ENCODE data around the gene PCNT. TPM values are rescaled to one million over a fixed set of nuclear protein-coding genes. Genes with fewer than 3 reads are reported as not detected.

The PCNT gene
- total RNA-seq, 2 donors from 2014 or later, result 15.1 to 32.5 TPM

DNA sequence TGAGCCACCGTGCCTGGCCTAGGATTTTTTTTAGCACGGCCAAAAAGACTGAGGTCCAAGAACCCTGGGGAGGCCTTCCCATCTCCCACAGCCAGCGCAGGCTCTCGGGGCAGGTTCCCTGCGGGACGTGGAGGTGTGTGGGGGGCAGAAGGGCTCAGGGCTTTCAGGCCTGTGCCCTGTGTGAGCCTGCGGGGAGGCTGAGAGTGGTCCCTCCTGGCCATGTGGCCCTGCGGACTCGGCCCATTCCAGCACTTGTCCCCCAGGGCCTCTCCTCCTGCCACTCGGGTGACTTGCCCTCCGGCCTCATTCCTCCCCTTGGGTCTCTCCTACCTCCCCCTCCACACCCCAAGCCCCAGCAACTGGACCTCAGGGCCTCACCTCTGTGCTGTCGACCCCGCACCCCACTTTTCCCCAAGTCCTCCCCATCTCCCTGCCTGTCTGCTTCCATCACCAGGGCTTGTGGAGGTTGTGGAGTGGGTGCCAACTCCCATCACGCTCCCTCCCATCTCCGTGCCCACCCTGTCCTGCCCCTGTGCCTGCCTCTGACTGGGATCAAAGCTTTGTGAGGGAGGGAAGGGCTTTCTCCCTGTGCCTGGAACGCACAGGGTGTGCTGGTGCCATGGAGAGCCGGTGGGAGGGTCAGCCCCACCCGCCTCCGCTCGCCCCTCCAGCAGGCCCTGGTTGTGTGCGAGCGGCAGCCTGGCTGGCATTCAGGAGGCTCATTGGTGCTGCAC is 102.5 kb downstream of the PCNT start:
- H3K4me3 ChIP-seq, result no peak overlapping the region
- no peaks in the 10 kb centered on the region for H3K36me3 ChIP-seq
- H3K27me3 ChIP-seq, result no peaks in the 10 kb centered on the region
- no peak overlapping the region for H3K27ac ChIP-seq
- TF ChIP-seq CTCF (IDR thresholded peaks at IDR 0.05), result no peak
- no peak for DNase-seq
- H3K9me3 ChIP-seq, result no peaks in the 10 kb centered on the region
- H3K4me1 ChIP-seq, result no peaks in the 10 kb centered on the region
- H3K9ac ChIP-seq (ENCODE audit: low read depth in 2 of 2, low read length in 2 of 2), result no peak overlapping the region
- intact Hi-C loops (cut with DNase I), result no loop called here

DNA sequence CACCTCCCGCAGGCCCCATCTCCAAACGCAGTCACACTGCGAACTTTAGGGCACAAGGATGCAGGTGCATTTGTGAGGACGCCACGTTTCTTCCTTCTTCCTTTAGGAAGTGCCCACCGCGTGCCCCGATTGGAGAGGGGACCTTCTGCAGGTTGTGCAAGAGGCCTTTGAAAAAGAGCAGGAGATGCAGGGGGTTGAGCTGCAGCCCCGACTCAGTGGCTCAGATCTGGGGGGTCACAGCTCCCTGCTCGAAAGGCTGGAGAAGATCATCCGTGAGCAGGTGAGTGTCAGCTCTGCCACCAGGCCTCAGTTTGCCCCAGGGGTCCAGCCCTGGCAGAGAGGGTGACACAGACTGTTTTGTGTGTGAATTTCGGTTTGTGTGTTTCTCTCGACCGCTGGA is 103.6 kb downstream of the PCNT start:
- no peaks in the 10 kb centered on the region for H3K27me3 ChIP-seq
- H3K36me3 ChIP-seq, result no peaks in the 10 kb centered on the region
- intact Hi-C loops (cut with DNase I), result no loop called here
- H3K27ac ChIP-seq, result no peak overlapping the region
- H3K4me1 ChIP-seq, result no peaks in the 10 kb centered on the region
- H3K9ac ChIP-seq (ENCODE audit: low read depth in 2 of 2, low read length in 2 of 2), result no peak overlapping the region
- H3K9me3 ChIP-seq, result no peaks in the 10 kb centered on the region
- no peak overlapping the region for H3K4me3 ChIP-seq
- DNase-seq, result no peak
- no peak for TF ChIP-seq CTCF (IDR thresholded peaks at IDR 0.05)

- Histone ChIP-seq H3K27ac (no peak overlapping the region), H3K27me3 (no peaks in the 10 kb centered on the region), H3K9ac (ENCODE audit: low read depth in 2 of 2, low read length in 2 of 2) (no peak overlapping the region), H3K4me3 (no peak overlapping the region), H3K9me3 (no peaks in the 10 kb centered on the region), H3K4me1 (no peaks in the 10 kb centered on the region), H3K36me3 (no peaks in the 10 kb centered on the region)
- TF ChIP-seq CTCF (IDR thresholded peaks at IDR 0.05), result no peak
- intact Hi-C loops (cut with DNase I), result no loop called here
- no peak for DNase-seq
Measured at GRCh38 chr21:46428286-46428685, 104.3 kb downstream of the PCNT start.

GRCh38 chr21:46428987-46429710 is 105.2 kb downstream of the PCNT start:
- TF ChIP-seq CTCF (IDR thresholded peaks at IDR 0.05), result no peak
- no peaks in the 10 kb centered on the region for H3K4me1 ChIP-seq
- DNase-seq, result no peak
- no peaks in the 10 kb centered on the region for H3K36me3 ChIP-seq
- H3K9ac ChIP-seq (ENCODE audit: low read depth in 2 of 2, low read length in 2 of 2), result no peak overlapping the region
- H3K27ac ChIP-seq, result no peak overlapping the region
- intact Hi-C loops (cut with DNase I), result no loop called here
- no peaks in the 10 kb centered on the region for H3K9me3 ChIP-seq
- H3K27me3 ChIP-seq, result no peaks in the 10 kb centered on the region
- H3K4me3 ChIP-seq, result no peak overlapping the region

DNA sequence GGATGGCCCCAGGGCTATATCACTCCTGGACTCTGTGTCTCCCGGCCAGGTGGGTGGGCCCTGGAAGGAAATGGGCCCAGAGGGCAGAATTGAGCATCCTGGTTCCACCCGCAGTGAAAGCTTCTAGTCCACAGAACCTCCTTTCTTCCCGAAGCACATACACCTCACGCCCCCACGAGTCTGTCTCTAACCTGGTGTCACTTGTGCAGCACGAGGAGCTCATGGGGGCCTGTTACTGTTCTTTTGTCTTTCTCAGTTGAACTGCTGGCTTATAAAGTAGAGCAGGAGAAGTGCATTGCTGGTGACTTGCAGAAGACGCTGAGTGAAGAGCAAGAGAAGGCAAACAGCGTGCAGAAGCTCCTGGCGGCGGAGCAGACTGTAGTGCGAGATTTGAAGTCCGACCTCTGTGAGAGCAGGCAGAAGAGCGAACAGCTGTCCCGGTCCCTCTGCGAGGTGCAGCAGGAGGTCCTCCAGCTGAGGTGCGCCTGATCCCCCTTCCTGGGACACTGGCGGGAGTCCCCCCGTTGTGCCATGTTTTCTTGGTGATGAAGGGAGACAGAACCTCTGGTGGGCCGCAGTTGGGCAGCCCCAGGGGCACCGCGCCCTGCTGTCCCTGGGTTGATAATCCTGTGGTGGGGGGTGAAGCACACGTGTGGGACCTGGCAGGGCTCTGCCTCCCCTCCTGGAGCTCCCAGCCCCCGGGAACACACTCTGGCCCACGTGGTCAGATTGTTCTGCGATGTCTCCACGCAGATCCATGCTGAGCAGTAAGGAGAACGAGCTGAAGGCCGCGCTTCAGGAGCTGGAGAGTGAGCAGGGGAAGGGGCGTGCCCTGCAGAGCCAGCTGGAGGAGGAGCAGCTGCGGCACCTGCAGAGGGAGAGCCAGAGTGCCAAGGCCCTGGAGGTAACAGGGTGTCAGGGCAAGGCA is 106.1 kb downstream of the PCNT start:
- Histone ChIP-seq H3K27me3 (no peaks in the 10 kb centered on the region), H3K4me1 (no peaks in the 10 kb centered on the region), H3K27ac (no peak overlapping the region), H3K9ac (ENCODE audit: low read depth in 2 of 2, low read length in 2 of 2) (no peak overlapping the region), H3K36me3 (no peaks in the 10 kb centered on the region), H3K4me3 (no peak overlapping the region), H3K9me3 (no peaks in the 10 kb centered on the region)
- intact Hi-C loops (cut with DNase I), result no loop called here
- TF ChIP-seq CTCF (IDR thresholded peaks at IDR 0.05), result no peak
- no peak for DNase-seq
